GM12891 (cell line): ENCODE data around the gene VAMP2.

ENCODE experiments used
- POLR2A ChIP-seq: IDR thresholded peaks from 2 replicates; pipeline ENCODE4 v1.6.1; 2011; ENCODE audit warnings: low read depth, low read length, control low read depth
- POLR2AphosphoS5 ChIP-seq: IDR thresholded peaks from 2 replicates; pipeline ENCODE4 v1.6.1; 2011; ENCODE audit warnings: low read depth, low read length, control low read depth
- SPI1 ChIP-seq: IDR thresholded peaks from 2 replicates; pipeline ENCODE4 v1.6.1; 2011; ENCODE audit warnings: low read depth, low read length, control low read depth

DNA sequence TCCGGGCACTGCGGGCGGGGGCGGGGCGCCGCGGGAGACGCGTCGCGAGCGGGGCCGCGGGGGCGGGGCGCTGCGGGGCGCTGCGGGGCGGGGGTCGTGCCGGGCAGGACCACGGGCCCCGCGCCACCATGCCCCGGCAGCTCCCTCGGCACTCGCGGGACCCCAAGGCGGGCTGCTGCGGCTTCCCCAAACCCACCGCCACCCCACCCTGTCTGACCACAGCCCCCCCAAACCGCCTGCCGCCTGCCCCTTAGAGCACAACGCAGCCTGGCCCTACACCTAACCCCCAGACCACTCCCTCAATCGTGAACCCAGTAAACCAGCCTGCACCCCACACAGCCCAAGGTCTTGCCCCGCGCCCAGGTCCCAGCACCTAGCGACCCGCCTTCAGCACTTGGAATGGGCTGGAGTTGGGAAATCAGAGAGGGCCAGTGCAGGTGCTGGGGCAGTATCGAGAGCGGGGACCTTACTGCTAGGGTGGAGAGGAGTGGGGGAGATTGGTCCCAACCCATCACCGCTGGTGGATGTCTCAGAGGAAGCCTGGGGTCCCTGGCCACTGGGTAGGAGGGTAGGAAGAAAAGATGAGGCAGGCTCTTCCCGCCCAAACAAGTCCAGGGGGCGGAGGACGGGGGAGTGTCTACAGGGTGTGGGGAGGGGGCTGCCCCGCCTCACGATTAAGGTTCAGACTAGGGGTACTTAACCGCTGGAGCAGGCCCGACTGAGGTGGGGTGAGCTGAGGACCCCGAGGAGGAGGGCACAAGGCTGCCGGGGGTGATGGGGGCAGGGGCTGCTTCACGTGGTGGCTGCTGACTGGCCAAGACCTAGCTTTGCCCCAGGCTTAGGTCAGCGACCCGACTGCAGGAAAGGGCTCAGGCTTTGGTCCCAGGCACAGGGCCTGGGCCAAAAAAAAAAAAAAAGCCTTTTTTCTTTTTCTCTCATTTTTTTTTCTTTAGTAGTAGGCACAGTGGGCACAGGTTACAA is 539 bp upstream of the VAMP2 start:
- no peak for TF ChIP-seq POLR2AphosphoS5
- no peak for TF ChIP-seq POLR2A
- TF ChIP-seq SPI1: no peak
